Measurements from ENCODE around the gene SKOR1. TPM values are rescaled to one million over a fixed set of nuclear protein-coding genes. Genes with fewer than 3 reads are reported as not detected.

The SKOR1 gene
- total RNA-seq, 2 experiments from 2014 or later, result 0.19 to 0.23 TPM

DNA sequence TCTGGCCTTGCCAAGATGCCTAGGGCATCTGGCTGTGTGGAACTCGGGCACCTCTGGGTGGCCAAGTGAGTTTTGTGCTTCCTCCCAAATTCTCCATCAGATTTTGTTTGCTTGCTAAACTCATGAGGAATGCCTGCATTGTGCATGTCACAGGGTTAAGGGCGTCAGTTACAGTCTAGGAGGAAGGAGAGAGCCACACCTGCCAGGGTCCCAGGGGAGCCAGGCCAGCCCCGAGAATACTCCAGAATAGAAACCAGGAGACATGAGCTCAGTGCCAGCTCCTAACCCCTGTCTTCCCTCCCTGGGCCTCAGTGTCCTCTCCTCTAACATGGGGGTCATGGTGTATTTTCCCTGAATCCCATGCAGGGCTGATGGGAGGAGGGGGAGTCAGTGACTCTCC is 22.0 kb upstream of the SKOR1 start:
- H3K27me3 Mint-ChIP-seq, result no peaks in the 10 kb centered on the region
- no peaks in the 10 kb centered on the region for H3K36me3 Mint-ChIP-seq
- no peaks in the 10 kb centered on the region for H3K9me3 Mint-ChIP-seq (ENCODE audit: low read depth)
- H3K4me1 Mint-ChIP-seq, result no peaks in the 10 kb centered on the region
- H3K27ac Mint-ChIP-seq, result peak overlapping the region; percentile 21
- no peak overlapping the region for H3K4me3 Mint-ChIP-seq
- DNase-seq (no peak), ATAC-seq (no peak)
- CTCF ChIA-PET, result no interaction called here

DNA sequence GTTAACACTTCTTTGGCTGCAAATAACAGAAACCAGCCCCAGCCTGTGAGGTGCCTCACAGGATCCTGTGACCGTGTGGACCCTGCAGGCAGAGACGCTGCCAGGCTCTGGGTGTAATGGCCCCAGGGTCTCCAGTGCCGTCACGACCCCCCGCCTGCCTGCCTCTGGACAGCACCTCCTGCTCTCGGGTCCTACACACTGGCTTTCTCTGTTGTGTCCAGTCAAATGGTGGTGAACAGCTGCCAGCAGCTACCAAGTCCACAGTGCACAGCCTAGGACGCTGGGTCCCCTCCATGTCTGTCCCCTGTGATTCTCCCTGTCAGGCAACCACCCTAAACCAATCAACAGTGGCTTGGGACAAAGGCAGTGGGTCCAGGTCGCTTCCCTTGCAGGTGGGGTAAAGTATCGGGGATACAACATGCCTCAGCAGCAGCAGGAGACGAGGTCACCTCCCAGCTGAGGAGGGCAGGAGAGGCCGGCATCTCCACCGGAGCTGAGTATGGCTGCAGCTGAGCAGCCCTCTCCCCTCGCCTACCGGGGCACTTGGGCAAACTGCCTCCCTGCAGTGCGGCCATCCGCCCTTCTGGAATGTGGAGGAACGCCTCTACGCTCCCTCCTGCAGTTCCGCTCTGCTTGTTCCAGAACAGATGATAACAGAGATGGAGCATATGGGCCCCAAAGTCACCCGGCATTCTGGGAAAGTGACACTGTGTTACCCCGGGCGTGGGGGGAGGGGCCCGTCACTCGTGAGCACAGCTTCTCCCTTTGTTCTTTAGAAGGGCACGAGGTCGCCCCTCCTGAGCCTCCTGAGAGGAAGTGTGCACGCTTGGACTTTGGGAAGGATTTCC is 21.1 kb upstream of the SKOR1 start:
- H3K4me1 Mint-ChIP-seq, result no peaks in the 10 kb centered on the region

DNA sequence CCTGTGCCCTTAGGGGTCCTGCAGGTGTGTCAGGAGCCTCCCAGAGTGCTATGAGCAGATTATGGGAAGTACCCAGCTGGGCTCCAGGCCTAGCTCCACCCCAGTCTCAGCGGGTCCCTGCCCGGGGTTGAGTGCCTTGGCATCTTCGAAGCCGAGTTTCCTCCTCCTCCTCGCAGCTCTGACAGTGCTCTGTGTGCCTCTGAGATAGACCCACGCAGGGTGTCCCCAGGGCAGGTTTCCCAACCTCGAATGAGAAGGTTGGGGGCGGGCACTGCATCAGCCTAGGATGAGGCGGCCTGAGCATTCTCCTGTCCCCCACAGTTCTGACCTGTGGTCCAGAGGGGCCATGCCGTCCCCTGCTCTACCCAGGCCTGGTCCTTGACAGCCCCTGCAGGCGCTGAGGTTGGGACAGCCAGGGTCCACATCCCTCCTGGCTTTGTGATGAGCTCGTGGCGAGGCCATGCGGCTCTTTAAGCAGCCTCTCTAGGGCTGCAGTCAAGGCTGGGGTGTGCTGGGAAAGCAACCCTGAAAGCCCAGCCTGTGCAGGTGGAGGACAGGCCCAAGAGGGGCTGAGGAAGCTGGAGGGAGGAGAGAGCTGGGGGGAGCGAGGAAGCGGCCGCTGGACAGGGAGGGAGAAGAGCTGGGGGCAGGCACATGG is 20.2 kb upstream of the SKOR1 start:
- DNase-seq, result no peak
- H3K9me3 Mint-ChIP-seq (ENCODE audit: low read depth), result no peaks in the 10 kb centered on the region
- H3K36me3 Mint-ChIP-seq, result no peaks in the 10 kb centered on the region
- CTCF ChIA-PET, result interaction anchor here (1.1 kb wide), 1 partner anchor 9 kb away, joined by 3 read pairs; no protein-coding TSS in a partner anchor
- no peak for ATAC-seq
- H3K27ac Mint-ChIP-seq, result no peak overlapping the region
- no peak overlapping the region for H3K4me3 Mint-ChIP-seq
- no peaks in the 10 kb centered on the region for H3K27me3 Mint-ChIP-seq
- no peaks in the 10 kb centered on the region for H3K4me1 Mint-ChIP-seq

More for the DNA sequence above, 21.1 kb upstream of the SKOR1 start:
- no peak for DNase-seq
- Mint-ChIP-seq H3K36me3 (no peaks in the 10 kb centered on the region), H3K27ac (no peak overlapping the region), H3K4me3 (no peak overlapping the region), H3K9me3 (ENCODE audit: low read depth) (no peaks in the 10 kb centered on the region), H3K27me3 (no peaks in the 10 kb centered on the region)
- CTCF ChIA-PET, result no interaction called here
- ATAC-seq, result no peak

DNA sequence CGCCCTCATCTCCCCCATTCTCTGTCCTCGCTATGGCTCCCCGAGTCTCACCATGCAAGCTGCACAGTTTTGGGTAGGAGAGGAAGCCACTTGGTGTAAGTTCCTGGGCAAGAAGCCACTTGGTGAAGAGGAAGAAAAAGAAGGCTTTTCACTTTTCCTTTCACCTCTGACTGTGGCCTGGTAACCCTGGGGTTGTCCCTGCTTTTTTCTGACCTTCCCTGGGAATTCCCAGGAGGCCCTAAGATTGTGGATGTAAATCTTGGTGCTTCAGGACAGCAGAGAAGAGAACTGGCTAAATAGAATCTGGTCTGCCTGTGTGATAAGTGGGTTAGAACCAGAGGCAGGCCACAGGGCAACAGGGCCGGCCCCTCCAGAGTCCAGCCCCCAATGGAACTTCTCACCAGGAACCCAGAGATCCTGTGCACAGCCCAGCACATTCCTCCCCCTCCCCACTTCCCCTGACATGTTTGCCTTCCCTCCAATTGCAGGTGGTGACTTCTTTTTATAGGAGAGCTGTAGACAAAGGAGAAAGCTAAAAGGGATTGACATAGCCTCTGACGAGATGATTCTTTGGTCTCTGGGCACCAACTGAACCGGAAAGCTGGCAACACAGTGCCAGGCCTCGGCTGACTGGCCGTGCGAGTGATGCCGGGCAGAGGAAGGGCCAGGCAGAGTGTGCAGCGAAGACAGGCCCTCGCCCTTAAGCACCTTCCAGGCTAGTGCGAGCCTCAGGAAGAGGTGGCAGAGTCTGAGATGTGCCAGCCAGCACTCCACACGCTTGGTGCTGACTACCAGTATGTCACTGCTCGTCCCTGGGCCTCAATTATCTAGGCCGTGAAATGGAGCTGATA is 19.4 kb upstream of the SKOR1 start:
- CTCF ChIA-PET, result interaction anchor here (1.1 kb wide), 1 partner anchor 9 kb away, joined by 3 read pairs; no protein-coding TSS in a partner anchor
- Mint-ChIP-seq H3K27ac (no peak overlapping the region), H3K36me3 (no peaks in the 10 kb centered on the region), H3K27me3 (no peaks in the 10 kb centered on the region), H3K4me1 (no peaks in the 10 kb centered on the region), H3K9me3 (ENCODE audit: low read depth) (no peaks in the 10 kb centered on the region), H3K4me3 (no peak overlapping the region)
- ATAC-seq, result no peak
- DNase-seq, result no peak

DNA sequence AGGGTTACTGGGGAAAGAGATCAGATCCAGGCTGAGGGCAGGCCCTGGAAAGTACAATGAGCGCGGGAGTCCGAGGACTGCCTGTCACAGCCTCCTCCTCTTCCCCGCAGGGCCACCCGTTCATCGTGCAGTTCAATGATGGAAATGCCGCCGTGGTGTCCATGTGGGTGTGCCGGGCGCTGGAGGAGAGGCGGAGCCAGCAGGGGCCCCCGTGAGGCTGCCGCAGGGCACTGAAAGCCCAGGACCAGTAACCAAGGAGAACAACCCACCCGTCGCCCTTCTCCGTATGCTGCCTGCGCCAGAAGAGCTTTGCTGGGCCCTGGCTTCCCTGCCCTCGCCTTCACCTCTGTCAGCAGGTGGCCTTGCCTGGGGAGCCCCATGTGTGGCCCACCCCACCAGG is 18.8 kb upstream of the SKOR1 start:
- CTCF ChIA-PET, result no interaction called here
- Mint-ChIP-seq H3K27ac (no peak overlapping the region), H3K27me3 (no peaks in the 10 kb centered on the region), H3K9me3 (ENCODE audit: low read depth) (no peaks in the 10 kb centered on the region), H3K36me3 (no peaks in the 10 kb centered on the region), H3K4me1 (no peaks in the 10 kb centered on the region), H3K4me3 (no peak overlapping the region)
- no peak for DNase-seq
- no peak for ATAC-seq

DNA sequence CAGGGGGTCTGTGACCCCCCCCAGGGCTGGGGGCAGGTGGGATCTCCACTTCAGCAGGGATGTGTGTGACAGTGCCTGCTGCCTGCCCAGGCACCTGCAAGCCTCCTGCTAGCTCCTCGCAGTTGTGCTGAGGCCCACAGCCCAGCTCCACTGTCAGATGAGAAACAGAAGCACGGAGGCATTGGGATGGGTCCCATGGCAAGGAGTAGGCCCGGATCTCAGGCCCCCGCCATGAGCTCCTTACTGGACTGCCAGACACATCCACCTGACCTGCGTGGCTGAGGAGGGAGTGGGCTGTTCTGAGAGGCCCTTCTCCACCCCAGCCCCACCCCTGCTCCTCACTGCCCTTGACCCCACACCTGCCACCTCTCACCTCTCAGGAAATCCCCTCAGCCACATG is 18.2 kb upstream of the SKOR1 start:
- CTCF ChIA-PET, result no interaction called here
- no peak overlapping the region for H3K27ac Mint-ChIP-seq
- H3K4me3 Mint-ChIP-seq, result no peak overlapping the region
- DNase-seq (no peak), ATAC-seq (no peak)
- H3K27me3 Mint-ChIP-seq, result no peaks in the 10 kb centered on the region
- no peaks in the 10 kb centered on the region for H3K36me3 Mint-ChIP-seq
- peaks cover 2% of the 10 kb centered on the region for H3K4me1 Mint-ChIP-seq
- no peaks in the 10 kb centered on the region for H3K9me3 Mint-ChIP-seq (ENCODE audit: low read depth)

DNA sequence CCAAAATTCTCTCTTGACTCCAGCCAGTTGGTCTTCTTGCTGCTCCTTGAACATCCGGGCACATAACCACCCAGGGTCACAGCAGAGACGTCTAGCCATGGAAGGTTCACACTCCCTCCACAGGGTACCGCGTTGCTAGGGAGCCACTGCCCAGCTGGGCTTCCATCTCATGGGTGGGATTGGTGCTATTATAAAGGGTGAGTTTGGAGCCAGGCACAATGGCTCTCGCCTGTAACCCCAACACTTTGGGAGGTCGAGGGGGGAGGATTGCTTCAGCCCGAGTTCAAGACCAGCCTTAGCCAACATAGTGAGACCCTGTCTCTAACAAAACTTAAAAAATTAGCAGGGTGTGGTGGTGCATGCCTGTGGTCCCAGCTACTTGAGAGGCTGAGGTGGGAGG is 17.5 kb upstream of the SKOR1 start:
- DNase-seq, result no peak
- Mint-ChIP-seq H3K9me3 (ENCODE audit: low read depth) (no peaks in the 10 kb centered on the region), H3K4me1 (peaks cover 5% of the 10 kb centered on the region), H3K27ac (no peak overlapping the region), H3K36me3 (no peaks in the 10 kb centered on the region), H3K27me3 (no peaks in the 10 kb centered on the region), H3K4me3 (no peak overlapping the region)
- no peak for ATAC-seq
- CTCF ChIA-PET, result no interaction called here

DNA sequence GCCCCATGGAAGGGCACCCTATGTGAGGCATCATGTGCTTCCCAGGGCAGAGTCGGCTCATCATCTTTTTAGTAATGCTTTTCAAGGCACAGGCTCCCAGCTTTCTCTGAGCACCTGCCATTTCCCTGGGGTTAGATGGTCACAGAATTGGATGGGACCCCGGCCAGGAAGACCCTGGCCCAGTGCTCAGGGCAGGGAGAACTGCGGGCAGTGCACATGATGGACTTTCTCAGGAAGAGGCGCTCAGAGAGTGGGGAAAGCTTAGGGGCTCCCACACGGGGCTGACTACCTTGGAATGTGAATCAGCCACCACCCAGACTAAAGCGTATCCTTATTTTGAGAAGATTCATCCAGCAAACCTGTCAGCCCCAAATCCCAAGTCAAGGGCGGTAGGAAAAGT is 16.5 kb upstream of the SKOR1 start:
- H3K9me3 Mint-ChIP-seq (ENCODE audit: low read depth), result no peaks in the 10 kb centered on the region
- DNase-seq (no peak), ATAC-seq (no peak)
- CTCF ChIA-PET, result no interaction called here
- no peaks in the 10 kb centered on the region for H3K27me3 Mint-ChIP-seq
- no peaks in the 10 kb centered on the region for H3K36me3 Mint-ChIP-seq
- no peak overlapping the region for H3K27ac Mint-ChIP-seq
- H3K4me1 Mint-ChIP-seq, result peaks cover 5% of the 10 kb centered on the region
- H3K4me3 Mint-ChIP-seq, result no peak overlapping the region

DNA sequence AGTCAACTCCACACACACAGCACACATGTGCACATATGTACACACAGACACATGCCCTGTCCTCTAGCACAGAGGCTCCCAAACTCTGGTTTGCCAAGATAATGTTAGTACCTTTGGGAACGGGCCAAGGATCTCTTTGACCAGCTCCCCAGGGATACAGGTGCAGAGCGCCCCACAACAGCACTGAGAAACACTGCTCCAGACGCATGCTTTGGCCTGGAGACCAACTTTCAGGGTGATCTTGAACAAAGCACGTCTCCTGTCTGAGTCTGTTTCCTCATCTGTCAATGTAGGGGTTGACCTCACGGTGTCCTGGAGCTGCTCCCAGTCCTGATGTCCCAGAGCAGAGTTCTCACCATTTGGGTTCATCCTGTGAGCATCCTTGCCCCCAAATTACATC is 15.9 kb upstream of the SKOR1 start:
- H3K36me3 Mint-ChIP-seq, result no peaks in the 10 kb centered on the region
- CTCF ChIA-PET, result no interaction called here
- ATAC-seq, result no peak

DNA sequence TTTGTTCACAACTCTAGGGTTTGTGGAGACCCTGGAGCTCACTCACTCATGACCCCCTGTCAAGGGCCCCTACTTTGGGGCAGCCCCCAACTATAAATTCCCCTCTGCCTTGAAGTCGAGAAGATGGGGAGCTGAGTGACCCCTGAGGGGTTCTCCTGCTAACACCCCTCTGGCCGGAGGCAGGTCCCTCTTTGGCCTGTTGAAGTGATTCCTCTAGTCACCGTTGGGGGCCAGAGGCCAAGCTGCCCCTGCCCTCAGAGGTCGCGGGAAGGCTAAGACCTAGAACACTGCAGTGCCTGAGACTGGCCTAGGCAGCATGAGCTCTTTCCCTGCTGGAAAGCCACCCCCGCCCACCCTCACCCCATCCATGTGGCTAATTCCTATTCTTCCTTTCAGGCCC is 15.4 kb upstream of the SKOR1 start:
- Mint-ChIP-seq H3K27ac (no peak overlapping the region), H3K4me1 (peaks cover 5% of the 10 kb centered on the region), H3K9me3 (ENCODE audit: low read depth) (no peaks in the 10 kb centered on the region), H3K36me3 (no peaks in the 10 kb centered on the region), H3K27me3 (no peaks in the 10 kb centered on the region), H3K4me3 (no peak overlapping the region)
- CTCF ChIA-PET, result no interaction called here
- DNase-seq (no peak), ATAC-seq (no peak)

More for the DNA sequence above, 15.9 kb upstream of the SKOR1 start:
- no peaks in the 10 kb centered on the region for H3K27me3 Mint-ChIP-seq
- peaks cover 5% of the 10 kb centered on the region for H3K4me1 Mint-ChIP-seq
- no peak overlapping the region for H3K4me3 Mint-ChIP-seq
- no peaks in the 10 kb centered on the region for H3K9me3 Mint-ChIP-seq (ENCODE audit: low read depth)
- no peak overlapping the region for H3K27ac Mint-ChIP-seq
- DNase-seq, result no peak

DNA sequence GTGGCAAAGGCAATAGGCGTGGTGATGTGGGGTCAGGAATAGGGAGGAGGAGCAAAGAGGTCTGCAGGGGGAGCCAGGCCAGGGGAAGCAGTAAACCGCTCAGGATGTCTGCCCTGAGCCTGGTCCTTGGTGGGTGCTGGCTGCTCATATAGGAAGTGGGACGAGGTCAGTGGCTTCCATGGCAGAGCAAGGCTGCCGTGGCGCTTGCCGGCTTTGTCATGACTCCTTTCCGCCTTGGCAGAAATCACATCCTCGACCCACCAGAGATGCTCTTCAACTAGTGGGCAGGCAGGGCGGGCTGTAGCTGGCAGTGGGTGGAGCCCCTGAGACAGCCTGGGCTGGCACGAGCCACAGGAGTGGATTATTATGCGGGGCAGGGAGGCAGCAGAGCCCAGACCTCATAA is 13.1 kb upstream of the SKOR1 start:
- no peak for DNase-seq
- CTCF ChIA-PET, result no interaction called here
- Mint-ChIP-seq H3K27me3 (peaks cover 9% of the 10 kb centered on the region), H3K4me3 (no peak overlapping the region), H3K4me1 (peaks cover 5% of the 10 kb centered on the region), H3K36me3 (no peaks in the 10 kb centered on the region), H3K9me3 (ENCODE audit: low read depth) (no peaks in the 10 kb centered on the region), H3K27ac (no peak overlapping the region)
- no peak for ATAC-seq

DNA sequence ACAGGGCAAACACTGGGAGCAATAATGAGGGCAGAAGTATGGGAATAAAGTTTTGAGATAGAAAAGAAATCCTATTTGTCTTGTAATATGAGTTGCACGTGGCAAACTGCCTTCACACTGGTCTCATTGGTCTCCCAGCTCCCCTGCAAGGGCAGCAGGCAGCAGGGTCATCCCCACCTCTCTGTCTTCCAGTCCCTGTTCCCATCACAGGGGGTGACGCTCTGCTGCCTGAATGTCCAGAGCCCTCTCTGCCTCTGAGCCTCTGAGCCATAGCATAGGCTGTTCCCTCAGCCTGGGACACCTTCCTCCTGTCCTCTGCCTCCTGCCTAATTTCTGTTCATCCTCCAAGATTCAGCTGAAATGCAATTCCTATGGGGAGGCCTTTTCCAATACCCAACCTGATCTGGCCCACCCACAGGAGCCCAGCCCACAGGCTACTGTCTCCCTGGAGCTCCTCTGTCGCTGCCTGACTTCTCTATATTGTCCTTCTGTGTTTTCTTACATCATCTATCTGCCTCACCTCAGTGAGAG is 12.1 kb upstream of the SKOR1 start:
- CTCF ChIA-PET, result no interaction called here
- H3K9me3 Mint-ChIP-seq (ENCODE audit: low read depth), result no peaks in the 10 kb centered on the region
- peaks cover 18% of the 10 kb centered on the region for H3K27me3 Mint-ChIP-seq
- H3K36me3 Mint-ChIP-seq, result no peaks in the 10 kb centered on the region
- no peak overlapping the region for H3K27ac Mint-ChIP-seq
- H3K4me1 Mint-ChIP-seq, result peaks cover 5% of the 10 kb centered on the region
- no peak for DNase-seq
- no peak overlapping the region for H3K4me3 Mint-ChIP-seq
- no peak for ATAC-seq

DNA sequence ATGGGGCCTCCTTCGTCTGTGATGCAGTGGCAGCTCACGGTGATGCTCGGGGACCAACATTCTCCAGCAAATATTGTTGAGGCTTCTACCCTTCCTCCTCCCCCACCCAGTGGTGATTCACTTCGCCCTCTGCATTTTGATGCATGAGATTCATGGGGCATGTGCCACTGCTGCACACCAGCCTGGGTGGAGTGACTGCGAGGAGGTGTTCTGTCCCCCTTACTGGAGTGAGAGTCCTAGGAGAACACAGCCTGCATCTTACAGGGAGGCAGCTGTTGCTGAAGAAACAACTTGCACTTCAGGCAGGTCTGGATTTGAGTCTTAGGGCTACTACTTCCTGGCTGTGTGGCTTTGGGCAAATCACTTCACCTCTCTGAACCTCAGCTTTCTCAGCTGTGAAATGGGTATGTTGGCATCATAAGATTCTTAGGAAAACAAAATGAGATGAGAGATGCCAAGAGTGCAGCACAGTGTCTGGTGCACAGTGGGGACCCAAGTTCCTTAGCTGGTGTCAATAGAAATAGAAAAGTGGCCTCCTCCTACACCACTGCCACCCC is 10.2 kb upstream of the SKOR1 start:
- H3K4me1 Mint-ChIP-seq, result peaks cover 5% of the 10 kb centered on the region
- CTCF ChIA-PET, result no interaction called here
- H3K9me3 Mint-ChIP-seq (ENCODE audit: low read depth), result no peaks in the 10 kb centered on the region
- H3K36me3 Mint-ChIP-seq, result no peaks in the 10 kb centered on the region
- no peak overlapping the region for H3K4me3 Mint-ChIP-seq
- DNase-seq (no peak), ATAC-seq (no peak)
- no peak overlapping the region for H3K27ac Mint-ChIP-seq
- peaks cover 34% of the 10 kb centered on the region for H3K27me3 Mint-ChIP-seq

Data from activated CD8-positive, alpha-beta memory T cell treated with anti-CD3 and anti-CD28 coated beads, Interleukin-2, amount 10 ng/mL, durations not matched to agents 7 days and 5 days (primary cell).